Activated naive CD4-positive, alpha-beta T cell treated with anti-CD3 and anti-CD28 coated beads, Interleukin-2, amount 50 U/mL, for 16 hours (primary cell): Measurements from ENCODE around the gene TOR1B.
A peak's percentile ranks its signal among the peaks of the same experiment; 100 is the strongest.
"Not testable (repeated sequence)": the region's sequence is repeated elsewhere in the genome, so short reads cannot be mapped to it uniquely, and the experiment has no call there.

Experiments used
- DNase-seq: peaks from one replicate; pipeline ENCODE4 v3.0.0-alpha.2; 2020

Gene TOR1B

DNA sequence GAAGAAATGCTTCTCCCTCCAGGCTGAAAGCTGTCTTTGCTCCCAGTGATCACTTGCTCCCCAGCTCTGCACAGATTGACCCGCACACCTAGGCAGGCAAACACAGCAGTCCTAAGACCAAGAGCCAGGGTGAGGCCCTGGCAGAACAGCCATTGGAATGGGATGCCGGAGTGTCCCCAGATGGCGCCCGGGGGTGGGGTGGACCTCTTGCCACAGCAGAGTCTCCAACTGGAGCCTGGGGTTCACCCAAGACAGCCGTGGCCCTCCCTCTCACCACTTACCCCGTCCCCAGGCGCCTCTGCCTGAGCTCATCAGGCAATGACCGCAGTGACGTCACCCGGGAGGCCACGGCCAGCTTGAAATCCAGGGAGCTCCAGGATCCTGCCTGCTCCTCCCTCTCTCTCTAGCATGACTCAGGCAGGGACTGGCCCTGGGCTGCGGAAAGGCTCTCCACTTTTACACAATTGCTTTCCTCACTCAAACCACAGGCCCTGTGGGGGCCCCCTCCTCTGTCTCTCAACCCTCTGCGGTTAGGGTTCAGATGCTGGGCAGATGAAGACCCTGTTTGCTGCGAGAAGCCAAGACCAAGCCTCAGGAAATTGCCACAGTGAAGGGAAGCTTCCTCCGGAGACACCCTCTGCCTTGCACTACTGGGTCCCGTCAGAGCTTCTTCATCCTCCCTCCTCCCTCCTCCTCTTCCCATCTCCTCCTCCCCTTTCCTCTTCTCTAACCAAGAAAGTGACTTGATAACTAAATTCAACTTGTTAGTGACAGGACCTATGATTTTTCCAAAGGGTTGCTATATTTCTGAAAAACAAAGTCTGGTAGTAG lies 25.8 kb upstream of the TOR1B start:
- no peak for DNase-seq

- no peak for DNase-seq
Measured at GRCh38 chr9:129777769-129778130, 25.2 kb upstream of the TOR1B start.

GRCh38 chr9:129778469-129778868 lies 24.5 kb upstream of the TOR1B start:
- no peak for DNase-seq

DNA sequence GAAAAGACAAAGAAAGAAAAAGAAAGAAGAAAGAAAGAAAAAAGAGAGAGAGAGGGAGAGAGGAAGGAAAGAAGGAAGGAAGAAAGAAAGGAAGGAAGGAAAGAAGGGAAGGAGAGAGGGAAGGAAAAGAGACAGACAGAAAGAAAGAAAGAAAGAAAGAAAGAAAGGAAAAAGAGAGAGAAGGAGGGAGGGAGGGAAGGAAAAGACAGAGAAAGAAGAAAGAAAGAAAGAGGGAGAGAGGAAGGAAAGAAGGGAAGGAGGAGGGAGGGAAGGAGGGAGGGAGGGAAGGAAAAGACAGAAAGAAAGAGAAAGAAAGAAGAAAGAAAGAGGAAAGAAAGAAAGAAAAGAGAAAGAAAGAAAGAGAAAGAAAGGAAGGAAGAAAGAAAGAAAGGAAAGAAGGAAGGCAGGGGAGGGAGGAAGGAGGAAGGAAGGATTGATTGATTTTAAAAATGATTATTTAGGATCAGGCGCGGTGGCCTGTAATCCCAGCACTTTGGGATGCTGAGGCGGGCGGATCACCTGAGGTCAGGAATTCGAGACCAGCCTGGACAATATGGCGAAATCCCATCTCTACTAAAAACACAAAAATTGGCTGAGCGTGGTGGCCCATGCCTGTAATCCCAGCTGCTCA lies 23.3 kb upstream of the TOR1B start:
- no peak for DNase-seq

- no peak for DNase-seq
Measured at GRCh38 chr9:129781131-129781530, 21.9 kb upstream of the TOR1B start.

GRCh38 chr9:129781981-129782380 lies 21.0 kb upstream of the TOR1B start:
- DNase-seq, result no peak

GRCh38 chr9:129783516-129784361 lies 19.2 kb upstream of the TOR1B start:
- DNase-seq, result peak; percentile 71

- DNase-seq, result not testable (repeated sequence)
Measured at GRCh38 chr9:129784970-129785369, 18.0 kb upstream of the TOR1B start.

DNA sequence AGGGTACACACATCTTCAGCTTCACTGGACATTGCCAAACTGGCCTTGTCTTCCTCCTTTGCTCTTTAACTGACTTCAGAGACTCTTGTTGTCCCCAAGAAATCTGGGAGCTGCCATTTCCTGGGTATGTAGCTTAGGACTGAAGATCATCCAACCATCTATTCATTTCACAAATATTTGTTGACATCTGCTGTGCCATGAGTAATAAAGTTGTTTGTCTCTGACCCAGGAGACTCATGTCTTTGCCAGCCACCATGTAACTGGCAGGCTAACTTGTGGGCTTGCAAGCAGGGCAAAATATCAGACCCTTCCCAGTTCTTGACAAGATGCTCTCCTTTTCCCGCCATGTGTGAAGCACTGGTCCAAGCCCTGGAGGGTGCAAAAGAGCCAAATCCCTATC lies 17.1 kb upstream of the TOR1B start:
- DNase-seq, result no peak

- DNase-seq, result no peak
Measured at GRCh38 chr9:129786481-129786880, 16.5 kb upstream of the TOR1B start.

DNA sequence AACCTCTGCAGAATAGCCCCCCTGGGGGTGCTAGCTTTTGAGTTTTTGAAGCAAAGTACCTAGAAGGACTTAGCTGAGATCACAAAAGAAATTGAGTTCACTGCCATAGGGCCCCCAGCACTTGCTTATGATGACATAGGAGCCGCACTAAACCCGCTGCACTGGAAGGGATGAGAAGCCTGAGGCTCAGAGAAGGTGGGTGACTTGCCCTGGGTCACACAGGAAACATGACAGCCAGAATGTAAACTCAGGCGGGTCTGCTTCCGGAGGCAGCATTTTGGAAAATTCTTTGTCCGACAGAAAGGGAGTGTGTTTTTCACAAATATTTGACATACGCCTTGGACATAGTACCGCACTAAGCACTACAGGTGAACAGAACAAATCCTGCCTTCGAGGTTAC lies 8.4 kb upstream of the TOR1B start:
- DNase-seq, result no peak

- DNase-seq, result not testable (repeated sequence)
Measured at GRCh38 chr9:129796029-129796428, 7.0 kb upstream of the TOR1B start.

DNA sequence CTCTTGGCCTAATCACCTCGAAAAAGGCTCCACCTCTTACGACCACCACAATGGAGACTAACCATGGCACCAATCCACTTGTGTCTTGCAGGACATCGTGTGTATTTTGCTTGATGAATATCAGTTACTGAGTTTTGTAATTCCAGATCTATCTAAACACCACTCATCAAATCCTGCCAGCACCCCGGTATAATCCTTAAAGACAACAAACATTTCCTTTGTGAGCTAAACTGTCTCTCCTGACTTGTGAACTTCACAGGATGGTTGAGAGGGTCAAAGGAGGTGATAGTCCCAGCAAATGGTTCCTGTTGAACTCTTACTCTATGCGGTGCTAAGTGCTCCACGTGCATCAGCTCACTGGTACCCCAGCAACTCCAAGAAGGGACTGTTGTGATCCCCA lies 4.0 kb upstream of the TOR1B start:
- no peak for DNase-seq

GRCh38 chr9:129801504-129801903 lies 1.5 kb upstream of the TOR1B start:
- DNase-seq, result no peak

GRCh38 chr9:129803676-129804060 lies 684 bp downstream of the TOR1B start:
- DNase-seq, result no peak

- no peak for DNase-seq
Measured at GRCh38 chr9:129806061-129806460, 3.1 kb downstream of the TOR1B start.

DNA sequence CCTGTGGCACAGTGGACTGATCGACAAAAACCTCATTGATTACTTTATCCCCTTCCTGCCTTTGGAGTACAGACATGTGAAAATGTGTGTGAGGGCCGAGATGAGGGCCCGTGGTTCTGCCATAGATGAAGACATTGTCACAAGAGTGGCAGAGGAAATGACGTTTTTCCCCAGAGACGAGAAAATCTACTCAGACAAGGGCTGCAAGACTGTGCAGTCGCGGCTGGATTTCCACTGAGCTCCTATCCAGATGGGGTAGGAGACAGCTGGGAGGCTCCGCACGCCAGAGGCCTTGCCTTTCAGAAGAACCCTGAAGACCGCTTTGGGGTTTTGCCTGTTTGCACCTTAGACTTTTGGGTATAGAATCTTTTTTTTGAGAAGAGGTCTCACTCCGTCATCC lies 6.4 kb downstream of the TOR1B start:
- no peak for DNase-seq

GRCh38 chr9:129810116-129810515 lies 7.1 kb downstream of the TOR1B start:
- DNase-seq, result no peak

DNA sequence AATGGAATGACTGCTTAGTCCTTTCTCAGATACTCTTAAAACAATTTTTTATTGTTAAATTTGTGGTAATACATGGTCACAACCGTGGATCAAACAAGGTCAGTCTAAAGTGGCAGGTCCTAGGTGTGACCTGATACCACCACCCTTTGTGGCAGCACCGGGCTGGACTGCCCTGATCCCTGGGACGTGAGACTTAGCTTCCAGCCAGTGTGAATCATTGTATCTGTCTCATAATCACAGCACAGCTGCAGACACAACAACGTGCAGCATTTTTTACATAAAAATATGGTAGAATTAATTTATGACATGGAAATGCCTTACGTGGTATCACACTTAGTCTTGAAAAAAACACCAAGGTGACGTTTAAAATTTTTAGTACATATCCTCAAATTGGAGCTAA lies 7.8 kb downstream of the TOR1B start:
- no peak for DNase-seq

DNA sequence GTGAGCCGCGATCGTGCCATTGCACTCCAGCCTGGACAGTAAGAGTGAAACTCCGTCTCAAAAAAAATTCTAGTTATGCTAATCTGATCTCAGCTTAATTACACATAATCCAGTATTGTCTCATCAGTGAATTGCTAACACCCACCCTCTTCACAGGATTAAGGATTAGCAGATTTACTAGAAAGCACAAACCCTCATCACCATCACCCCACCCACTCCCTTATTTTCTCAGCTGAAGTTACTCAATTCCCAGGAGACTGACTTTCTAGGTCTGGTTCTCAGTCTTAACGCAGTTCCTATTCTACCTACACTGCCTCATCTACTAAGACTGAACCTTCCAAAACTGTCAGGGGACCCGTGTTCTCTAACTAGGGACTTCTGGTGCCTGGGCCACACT lies 9.0 kb downstream of the TOR1B start:
- no peak for DNase-seq

- DNase-seq, result no peak
Measured at GRCh38 chr9:129812385-129812784, 9.4 kb downstream of the TOR1B start.

GRCh38 chr9:129813661-129814060 lies 10.7 kb downstream of the TOR1B start:
- no peak for DNase-seq

GRCh38 chr9:129814432-129815223 lies 11.6 kb downstream of the TOR1B start:
- no peak for DNase-seq
